Nucleus accumbens (tissue), 56 donors: Measurements from ENCODE around the gene GIGYF2.

Experiments
- DNase-seq, 56 donors: peaks; one replicate each; lab custom pipeline; 2025; lab: John Stamatoyannopoulos, UW

Gene GIGYF2

GRCh38 chr2:232908695-232909094, 211.6 kb downstream of the GIGYF2 start:
- DNase-seq: no peak
